Measurements from ENCODE around the gene GPR83.

DNA sequence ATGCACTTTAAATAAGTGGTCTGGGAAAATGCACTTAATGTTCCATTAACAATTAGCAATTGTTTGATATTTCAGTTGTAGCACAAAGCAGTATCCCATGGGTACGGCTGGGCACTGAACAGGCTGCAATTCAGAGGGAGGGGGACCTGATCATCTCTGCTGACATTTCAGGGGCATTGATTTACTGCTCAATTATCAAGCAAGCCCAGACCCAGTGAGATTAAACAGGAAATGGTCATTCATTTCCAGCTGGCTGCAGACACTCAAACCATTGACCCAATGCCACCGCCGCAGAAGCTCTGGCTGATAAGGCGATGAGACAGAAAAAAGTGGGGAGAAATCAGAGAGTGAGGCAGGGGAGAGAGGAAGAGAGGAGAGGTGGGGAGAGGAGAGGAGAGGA is 1.2 kb downstream of the GPR83 start:
- TF ChIP-seq EP300 (IDR thresholded peaks at IDR 0.05; ENCODE audit: borderline replicate concordance in 1 of 2, control insufficient read depth in 1 of 2, low read depth in 2 of 2, low read length in 2 of 2): no peak
- no peak for TF ChIP-seq CTCF (IDR thresholded peaks at IDR 0.05 in 2 of 3, conservative IDR thresholded peaks at IDR 0.05 in 1 of 3; ENCODE audit: control insufficient read depth in 2 of 3, extremely low read depth in 1 of 3, insufficient read depth in 1 of 3, low read depth in 3 of 3, low read length in 3 of 3)
